Measurements from ENCODE around the gene PPP1R15A.

DNA sequence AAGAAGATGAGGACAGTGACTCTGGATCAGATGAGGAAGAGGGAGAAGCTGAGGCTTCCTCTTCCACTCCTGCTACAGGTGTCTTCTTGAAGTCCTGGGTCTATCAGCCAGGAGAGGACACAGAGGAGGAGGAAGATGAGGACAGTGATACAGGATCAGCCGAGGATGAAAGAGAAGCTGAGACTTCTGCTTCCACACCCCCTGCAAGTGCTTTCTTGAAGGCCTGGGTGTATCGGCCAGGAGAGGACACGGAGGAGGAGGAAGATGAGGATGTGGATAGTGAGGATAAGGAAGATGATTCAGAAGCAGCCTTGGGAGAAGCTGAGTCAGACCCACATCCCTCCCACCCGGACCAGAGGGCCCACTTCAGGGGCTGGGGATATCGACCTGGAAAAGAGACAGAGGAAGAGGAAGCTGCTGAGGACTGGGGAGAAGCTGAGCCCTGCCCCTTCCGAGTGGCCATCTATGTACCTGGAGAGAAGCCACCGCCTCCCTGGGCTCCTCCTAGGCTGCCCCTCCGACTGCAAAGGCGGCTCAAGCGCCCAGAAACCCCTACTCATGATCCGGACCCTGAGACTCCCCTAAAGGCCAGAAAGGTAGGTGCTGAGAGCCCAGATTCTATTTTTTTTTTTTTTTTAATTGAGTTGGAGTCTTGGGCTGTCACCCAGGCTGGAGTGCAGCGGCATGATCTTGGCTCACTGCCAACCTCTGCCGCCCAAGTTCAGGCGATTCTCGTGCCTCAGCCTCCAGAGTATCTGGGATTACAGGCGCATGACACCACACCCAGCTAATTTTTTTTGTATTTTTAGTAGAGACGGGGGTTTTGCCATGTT lies 2.3 kb downstream of the PPP1R15A start:
- TF ChIP-seq, protein P1, sequence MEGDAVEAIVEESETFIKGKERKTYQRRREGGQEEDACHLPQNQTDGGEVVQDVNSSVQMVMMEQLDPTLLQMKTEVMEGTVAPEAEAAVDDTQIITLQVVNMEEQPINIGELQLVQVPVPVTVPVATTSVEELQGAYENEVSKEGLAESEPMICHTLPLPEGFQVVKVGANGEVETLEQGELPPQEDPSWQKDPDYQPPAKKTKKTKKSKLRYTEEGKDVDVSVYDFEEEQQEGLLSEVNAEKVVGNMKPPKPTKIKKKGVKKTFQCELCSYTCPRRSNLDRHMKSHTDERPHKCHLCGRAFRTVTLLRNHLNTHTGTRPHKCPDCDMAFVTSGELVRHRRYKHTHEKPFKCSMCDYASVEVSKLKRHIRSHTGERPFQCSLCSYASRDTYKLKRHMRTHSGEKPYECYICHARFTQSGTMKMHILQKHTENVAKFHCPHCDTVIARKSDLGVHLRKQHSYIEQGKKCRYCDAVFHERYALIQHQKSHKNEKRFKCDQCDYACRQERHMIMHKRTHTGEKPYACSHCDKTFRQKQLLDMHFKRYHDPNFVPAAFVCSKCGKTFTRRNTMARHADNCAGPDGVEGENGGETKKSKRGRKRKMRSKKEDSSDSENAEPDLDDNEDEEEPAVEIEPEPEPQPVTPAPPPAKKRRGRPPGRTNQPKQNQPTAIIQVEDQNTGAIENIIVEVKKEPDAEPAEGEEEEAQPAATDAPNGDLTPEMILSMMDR (IDR thresholded peaks at IDR 0.05): no peak
- no peak for TF ChIP-seq POLR2A (IDR thresholded peaks at IDR 0.05)
- no peak for TF ChIP-seq EP300 (IDR thresholded peaks at IDR 0.05)
